ENCODE data around the gene PAPPA2.

Gene PAPPA2

GRCh38 chr1:176556288-176556687, 93.3 kb downstream of the PAPPA2 start:
- H3K9me3 ChIP-seq (replicated peaks; ENCODE audit: insufficient read depth, low read length): no peaks in the 10 kb centered on the region
- H3K36me3 ChIP-seq (replicated peaks; ENCODE audit: insufficient read depth, low read length): no peaks in the 10 kb centered on the region
- no peak overlapping the region for H3K27ac ChIP-seq (ENCODE audit: low read length)
- no peaks in the 10 kb centered on the region for H3K4me1 ChIP-seq (ENCODE audit: low read length)
- no peak for DNase-seq
- no peak overlapping the region for H2AFZ ChIP-seq (ENCODE audit: low read length)
- H3K4me3 ChIP-seq (ENCODE audit: low read length): no peak overlapping the region
- H4K20me1 ChIP-seq (ENCODE audit: insufficient read depth, low read length): no peaks in the 10 kb centered on the region
- H3K9me2 ChIP-seq (replicated peaks; ENCODE audit: insufficient read depth, low read length): no peaks in the 10 kb centered on the region
- no peaks in the 10 kb centered on the region for H3K27me3 ChIP-seq (replicated peaks; ENCODE audit: insufficient read depth, low read length)
- H3K4me2 ChIP-seq (ENCODE audit: low read depth, low read length): no peak overlapping the region
- H3F3A ChIP-seq (ENCODE audit: insufficient read depth, low read length): no peaks in the 10 kb centered on the region
- H3K9ac ChIP-seq (ENCODE audit: low read length): no peak overlapping the region
- H3K79me2 ChIP-seq (ENCODE audit: low read length): no peaks in the 10 kb centered on the region
- TF ChIP-seq EZH2 (optimal IDR thresholded peaks at IDR 0.05; ENCODE audit: low read depth, low read length): no peak
- TF ChIP-seq EZH2phosphoT487 (IDR thresholded peaks at IDR 0.05; ENCODE audit: low read length): no peak
- no peak for TF ChIP-seq CTCF (IDR thresholded peaks at IDR 0.05; ENCODE audit: low read length)

GRCh38 chr1:176557543-176558258, 94.7 kb downstream of the PAPPA2 start:
- H3K4me1 ChIP-seq (ENCODE audit: low read length): no peaks in the 10 kb centered on the region
- no peak overlapping the region for H3K9ac ChIP-seq (ENCODE audit: low read length)
- H3K79me2 ChIP-seq (ENCODE audit: low read length): no peaks in the 10 kb centered on the region
- H3K4me3 ChIP-seq (ENCODE audit: low read length): no peak overlapping the region
- no peak for DNase-seq
- H3K9me2 ChIP-seq (replicated peaks; ENCODE audit: insufficient read depth, low read length): no peaks in the 10 kb centered on the region
- TF ChIP-seq EZH2phosphoT487 (IDR thresholded peaks at IDR 0.05; ENCODE audit: low read length) (no peak), CTCF (IDR thresholded peaks at IDR 0.05; ENCODE audit: low read length) (no peak), EZH2 (optimal IDR thresholded peaks at IDR 0.05; ENCODE audit: low read depth, low read length) (no peak)
- no peak overlapping the region for H2AFZ ChIP-seq (ENCODE audit: low read length)
- H3K27me3 ChIP-seq (replicated peaks; ENCODE audit: insufficient read depth, low read length): no peaks in the 10 kb centered on the region
- no peaks in the 10 kb centered on the region for H4K20me1 ChIP-seq (ENCODE audit: insufficient read depth, low read length)
- no peaks in the 10 kb centered on the region for H3K9me3 ChIP-seq (replicated peaks; ENCODE audit: insufficient read depth, low read length)
- no peak overlapping the region for H3K4me2 ChIP-seq (ENCODE audit: low read depth, low read length)
- H3K27ac ChIP-seq (ENCODE audit: low read length): no peak overlapping the region
- H3K36me3 ChIP-seq (replicated peaks; ENCODE audit: insufficient read depth, low read length): no peaks in the 10 kb centered on the region
- H3F3A ChIP-seq (ENCODE audit: insufficient read depth, low read length): no peaks in the 10 kb centered on the region

- TF ChIP-seq EZH2 (optimal IDR thresholded peaks at IDR 0.05; ENCODE audit: low read depth, low read length) (no peak), CTCF (IDR thresholded peaks at IDR 0.05; ENCODE audit: low read length) (no peak), EZH2phosphoT487 (IDR thresholded peaks at IDR 0.05; ENCODE audit: low read length) (no peak)
- Histone ChIP-seq H3K27me3 (replicated peaks; ENCODE audit: insufficient read depth, low read length) (no peaks in the 10 kb centered on the region), H3K36me3 (replicated peaks; ENCODE audit: insufficient read depth, low read length) (no peaks in the 10 kb centered on the region), H3K79me2 (ENCODE audit: low read length) (no peaks in the 10 kb centered on the region), H4K20me1 (ENCODE audit: insufficient read depth, low read length) (no peaks in the 10 kb centered on the region), H3K4me3 (ENCODE audit: low read length) (no peak overlapping the region), H3K4me1 (ENCODE audit: low read length) (no peaks in the 10 kb centered on the region), H3K9ac (ENCODE audit: low read length) (no peak overlapping the region), H3F3A (ENCODE audit: insufficient read depth, low read length) (no peaks in the 10 kb centered on the region), H2AFZ (ENCODE audit: low read length) (no peak overlapping the region), H3K27ac (ENCODE audit: low read length) (no peak overlapping the region), H3K4me2 (ENCODE audit: low read depth, low read length) (no peak overlapping the region), H3K9me2 (replicated peaks; ENCODE audit: insufficient read depth, low read length) (no peaks in the 10 kb centered on the region), H3K9me3 (replicated peaks; ENCODE audit: insufficient read depth, low read length) (no peaks in the 10 kb centered on the region)
- DNase-seq: no peak
Measured at GRCh38 chr1:176558561-176558960, 95.6 kb downstream of the PAPPA2 start.

Data from MM.1S (cell line).